ENCODE measurements around the gene LRRC4B.

LRRC4B gene

DNA sequence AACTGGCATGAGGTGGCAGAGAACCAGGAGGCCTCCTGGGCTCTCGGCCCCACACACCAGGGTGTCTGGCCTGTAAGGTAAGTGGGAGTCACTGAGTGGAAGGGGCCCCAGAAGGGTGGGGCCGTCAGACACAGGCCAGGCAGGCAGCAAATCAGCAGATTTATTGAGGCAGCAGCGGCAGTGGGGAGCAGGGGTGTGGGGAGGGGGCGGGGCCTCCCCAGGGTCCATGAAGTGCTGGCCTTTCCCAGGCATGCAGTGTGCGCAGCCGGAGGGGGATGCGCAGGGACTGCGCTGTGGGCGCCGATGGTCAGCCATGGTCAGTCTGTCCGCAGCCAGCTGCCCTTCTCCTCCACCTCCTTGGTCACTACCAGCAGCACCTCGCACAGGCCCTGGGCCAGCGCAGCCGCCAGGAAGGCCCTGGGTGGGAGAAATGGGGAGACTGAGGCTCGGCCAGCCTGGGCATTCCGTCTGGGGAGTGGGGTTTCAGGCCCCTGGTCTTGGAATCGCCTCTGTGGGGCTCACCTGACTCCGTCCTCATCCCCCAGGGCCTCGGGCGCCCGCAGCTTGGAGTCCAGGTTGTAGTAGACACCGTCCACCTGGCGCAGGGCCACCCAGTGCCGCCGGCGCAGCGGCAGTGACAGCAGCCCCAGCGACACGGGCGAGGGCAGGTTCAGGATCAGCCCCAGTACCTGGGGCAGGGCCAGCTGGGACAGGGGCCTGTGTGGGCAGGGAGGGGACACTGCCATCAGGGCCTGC, 62.2 kb downstream of the LRRC4B start:
- no peak for DNase-seq (ENCODE audit: extremely low read depth, low read depth)
- TF ChIP-seq CTCF (IDR thresholded peaks at IDR 0.05; ENCODE audit: low read depth, low read length, missing control alignments) = no peak
- H3K4me3 ChIP-seq (replicated peaks; ENCODE audit: low read depth, low read length) = no peak overlapping the region

DNA sequence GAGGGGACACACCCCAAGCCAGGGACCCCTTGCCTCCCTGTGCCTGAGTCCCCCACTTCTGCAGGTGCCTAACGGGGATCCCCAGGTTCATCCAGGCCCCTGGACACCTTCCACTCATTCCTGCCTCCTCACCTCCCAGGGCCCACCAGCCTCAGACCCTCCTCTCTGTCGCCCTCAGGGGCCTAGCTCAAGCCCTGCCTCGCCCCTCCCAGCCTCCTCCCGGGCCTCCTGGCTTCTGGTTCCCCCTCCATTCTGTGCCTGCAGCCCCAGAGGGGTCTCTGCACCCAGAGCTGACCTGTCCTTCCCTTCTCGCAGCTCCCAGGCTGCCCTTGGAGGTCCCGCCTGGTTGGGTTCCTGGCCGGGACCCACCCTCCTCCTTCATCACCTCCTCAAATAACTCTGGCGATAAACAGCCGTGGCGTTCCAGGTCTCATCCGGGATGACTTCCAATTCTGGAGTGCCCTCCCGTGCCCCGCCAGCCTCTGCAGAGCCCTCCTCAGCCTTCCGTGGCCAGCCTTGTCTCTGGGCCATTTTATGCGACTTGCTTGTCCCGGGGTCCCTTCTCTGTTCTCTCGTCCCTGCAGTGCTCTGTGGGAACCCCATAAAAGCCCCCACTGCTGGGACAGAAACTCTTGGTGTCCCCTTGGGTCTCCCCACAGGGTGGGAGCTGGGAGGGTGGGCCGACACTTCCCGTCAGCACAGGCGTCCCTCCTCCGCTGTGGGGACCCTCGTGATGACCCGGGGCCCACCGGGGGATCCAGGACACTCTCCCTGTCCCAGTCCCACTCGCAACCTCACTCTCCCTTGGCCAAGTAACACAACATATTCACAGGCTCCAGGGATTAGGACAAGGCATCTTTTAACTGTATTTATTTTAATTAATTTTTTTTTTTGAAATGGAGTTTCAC, 66.4 kb downstream of the LRRC4B start:
- no peak for TF ChIP-seq CTCF (IDR thresholded peaks at IDR 0.05; ENCODE audit: low read depth, low read length, missing control alignments)
- H3K4me3 ChIP-seq (replicated peaks; ENCODE audit: low read depth, low read length) = no peak overlapping the region
- no peak for DNase-seq (ENCODE audit: extremely low read depth, low read depth)

DNA sequence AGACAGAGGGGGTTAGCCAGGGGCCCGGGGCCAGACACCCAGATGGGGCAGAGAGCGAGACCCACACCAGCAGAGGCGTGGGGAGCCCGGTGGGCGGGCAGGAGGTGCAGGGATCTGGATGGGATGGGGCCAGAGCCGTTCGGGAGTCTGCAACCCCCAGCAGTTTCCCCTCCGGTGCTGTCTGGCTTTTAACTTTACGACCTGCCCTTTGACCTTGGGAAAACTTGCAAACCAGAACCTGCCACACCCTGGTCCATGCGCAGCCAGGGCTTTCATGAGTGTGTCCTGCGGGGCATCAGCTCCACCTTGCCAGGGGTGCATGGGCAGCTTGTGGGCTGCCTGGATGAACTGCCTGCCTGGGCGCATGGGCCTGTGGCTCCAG, 67.1 kb downstream of the LRRC4B start:
- TF ChIP-seq CTCF (IDR thresholded peaks at IDR 0.05; ENCODE audit: low read depth, low read length, missing control alignments) = no peak
- H3K4me3 ChIP-seq (replicated peaks; ENCODE audit: low read depth, low read length) = no peak overlapping the region
- DNase-seq (ENCODE audit: extremely low read depth, low read depth) = no peak

DNA sequence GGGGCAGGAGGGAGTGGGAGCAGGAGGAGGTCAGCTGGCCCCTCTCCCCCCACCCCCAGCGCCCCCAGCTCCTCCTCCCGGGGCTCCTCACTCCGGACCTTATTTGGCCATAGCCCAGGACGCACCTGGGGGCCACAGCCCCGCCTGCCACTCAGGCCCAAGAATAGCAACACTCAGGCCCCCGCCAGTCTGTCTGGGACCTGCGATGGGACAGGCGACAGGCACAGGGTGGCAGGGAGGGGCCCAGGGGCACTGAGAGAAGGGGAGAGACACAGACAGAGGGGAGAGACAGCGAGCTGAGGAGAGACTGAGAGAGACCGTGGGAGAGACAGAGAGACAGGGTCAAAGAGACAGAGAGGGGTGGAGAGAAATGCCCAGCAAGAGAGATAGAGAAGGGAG, 67.5 kb downstream of the LRRC4B start:
- TF ChIP-seq CTCF (IDR thresholded peaks at IDR 0.05; ENCODE audit: low read depth, low read length, missing control alignments) = no peak
- no peak for DNase-seq (ENCODE audit: extremely low read depth, low read depth)
- no peak overlapping the region for H3K4me3 ChIP-seq (replicated peaks; ENCODE audit: low read depth, low read length)

DNA sequence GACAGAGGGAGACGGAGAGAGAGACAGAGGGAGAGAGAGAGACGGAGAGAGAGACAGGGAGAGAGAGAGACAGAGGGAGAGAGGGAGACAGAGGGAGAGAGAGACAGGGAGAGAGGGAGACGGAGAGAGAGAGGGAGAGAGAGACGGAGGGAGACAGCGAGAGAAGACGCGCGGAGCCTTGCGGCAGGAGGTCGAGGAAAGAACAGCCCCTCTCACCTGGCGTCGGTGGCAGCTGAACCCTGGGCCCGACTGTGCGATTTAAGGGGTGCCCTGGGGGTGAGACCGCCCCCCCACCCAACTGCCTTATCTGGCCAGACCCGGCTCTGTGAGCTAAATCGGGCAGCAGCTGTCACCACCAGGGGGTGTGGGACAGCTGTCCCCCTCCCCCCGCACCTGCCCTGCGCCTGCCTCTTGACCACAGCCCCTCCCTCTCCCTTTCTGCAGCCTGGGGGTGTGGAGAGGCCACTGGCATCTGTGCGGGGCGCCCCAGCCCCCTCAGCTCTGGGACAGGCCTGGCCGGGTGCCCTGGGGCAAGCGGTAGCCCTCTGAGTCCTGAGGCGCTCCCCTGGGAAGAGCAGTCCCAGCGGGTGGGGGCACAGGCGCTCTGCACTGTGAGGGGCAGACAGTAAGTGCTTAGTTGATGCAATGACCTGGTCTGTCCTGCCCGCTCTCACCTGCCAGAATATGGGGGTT, 68.0 kb downstream of the LRRC4B start:
- peak; percentile 26 for TF ChIP-seq CTCF (IDR thresholded peaks at IDR 0.05; ENCODE audit: low read depth, low read length, missing control alignments)
- no peak for DNase-seq (ENCODE audit: extremely low read depth, low read depth)
- no peak overlapping the region for H3K4me3 ChIP-seq (replicated peaks; ENCODE audit: low read depth, low read length)

DNA sequence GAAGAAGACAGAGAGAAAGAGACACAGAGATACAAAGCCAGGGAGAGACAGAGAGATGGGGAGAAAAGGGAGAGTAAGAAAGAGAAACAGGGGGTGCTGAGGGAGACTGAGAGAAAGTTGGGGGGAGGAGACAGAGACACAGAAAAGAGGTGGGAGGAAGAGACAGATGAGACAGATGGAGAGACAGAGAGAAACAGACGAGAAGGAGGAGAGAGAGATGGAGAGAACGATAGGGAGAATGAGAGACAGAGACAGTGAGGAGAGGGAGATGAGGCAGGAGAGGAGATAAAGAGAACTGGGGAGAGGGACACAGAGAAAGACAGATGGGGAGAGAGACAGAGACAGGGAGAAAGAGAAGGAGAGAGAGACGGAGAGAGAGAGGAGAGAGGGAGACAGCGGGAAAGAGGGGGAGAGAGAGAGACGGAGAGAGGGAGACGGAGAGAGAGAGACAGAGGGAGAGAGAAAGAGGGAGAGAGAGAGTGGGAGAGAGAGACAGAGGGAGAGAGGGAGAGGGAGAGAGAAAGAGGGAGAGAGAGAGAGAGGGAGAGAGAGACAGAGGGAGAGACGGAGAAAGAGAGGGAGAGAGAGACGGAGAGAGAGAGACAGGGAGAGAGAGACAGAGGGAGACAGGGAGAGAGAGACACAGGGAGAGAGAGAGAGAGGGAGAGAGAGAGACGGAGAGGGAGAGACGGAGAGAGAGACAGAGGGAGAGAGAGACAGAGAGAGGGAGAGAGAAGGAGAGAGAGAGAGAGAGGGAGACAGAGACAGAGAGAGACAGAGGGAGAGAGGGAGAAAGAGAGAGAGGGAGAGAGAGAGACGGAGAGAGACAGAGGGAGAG, 69.8 kb downstream of the LRRC4B start:
- H3K4me3 ChIP-seq (replicated peaks; ENCODE audit: low read depth, low read length) = no peak overlapping the region
- TF ChIP-seq CTCF (IDR thresholded peaks at IDR 0.05; ENCODE audit: low read depth, low read length, missing control alignments) = no peak
- no peak for DNase-seq (ENCODE audit: extremely low read depth, low read depth)
